GM23338 (cell line): ENCODE measurements around the gene C19orf47.

Source experiments
- CREB1 ChIP-seq: fragments of 250-450 bp; sonication (Bioruptor Pico); IDR thresholded peaks from 2 replicates; pipeline ENCODE4 v1.5.0; 2020; ENCODE audit warnings: low read depth, mild to moderate bottlenecking, moderate library complexity
- EZH2 ChIP-seq: fragments of 200-600 bp; sonication (generic); IDR thresholded peaks from one replicate; pipeline ENCODE4 v1.8.0; 2017; ENCODE audit warnings: antibody characterized with exemption, mild to moderate bottlenecking, low read depth; ENCODE audit not compliant: unreplicated experiment
- EZH2phosphoT487 ChIP-seq: fragments of 200-600 bp; sonication (generic); IDR thresholded peaks from one replicate; pipeline ENCODE4 v1.8.1; 2018; ENCODE audit warnings: antibody characterized with exemption; ENCODE audit not compliant: unreplicated experiment
- JUNB ChIP-seq: IDR thresholded peaks from one replicate; pipeline ENCODE4 v1.6.1; 2016; ENCODE audit warnings: antibody characterized with exemption; ENCODE audit not compliant: unreplicated experiment
- NANOG ChIP-seq: IDR thresholded peaks from 2 replicates; pipeline ENCODE4 v1.6.1; 2016; ENCODE audit warnings: antibody characterized with exemption, borderline replicate concordance
- POLR2AphosphoS5 ChIP-seq: IDR thresholded peaks from 2 replicates; pipeline ENCODE4 v1.6.1; 2016; ENCODE audit warnings: antibody characterized with exemption, low read depth
- STAT1 ChIP-seq: IDR thresholded peaks from one replicate; pipeline ENCODE4 v1.6.1; 2016; ENCODE audit warnings: antibody characterized with exemption; ENCODE audit not compliant: unreplicated experiment
- ZNF114 ChIP-seq: fragments of 250-450 bp; sonication (Bioruptor Pico); IDR thresholded peaks from 2 replicates; pipeline ENCODE4 v1.5.0; 2020; ENCODE audit warnings: mild to moderate bottlenecking, moderate library complexity
- ZNF331 ChIP-seq: fragments of 250-450 bp; sonication (Bioruptor Pico); IDR thresholded peaks from 2 replicates; pipeline ENCODE4 v1.5.0; 2020; ENCODE audit warnings: low read depth, mild to moderate bottlenecking, moderate library complexity
- TF ChIP-seq, protein P1 (sequence below), 2 experiments: fragments of 200-600 bp in 1 of 2; sonication (generic) in 1 of 2; conservative IDR thresholded peaks; 2 replicates each; pipeline versions ENCODE4 v1.5.1 to v1.6.1; 2016 to 2017; ENCODE audit warnings: antibody characterized with exemption in 2 of 2, low read depth in 2 of 2, mild to moderate bottlenecking in 2 of 2, moderate library complexity in 1 of 2
- TF ChIP-seq, protein P2 (sequence below): IDR thresholded peaks from 2 replicates; pipeline ENCODE4 v1.6.1; 2016; ENCODE audit warnings: antibody characterized with exemption
- TF ChIP-seq, protein P3 (sequence below): IDR thresholded peaks from one replicate; pipeline ENCODE4 v1.6.1; 2018; ENCODE audit warnings: antibody characterized with exemption; ENCODE audit not compliant: unreplicated experiment

DNA sequence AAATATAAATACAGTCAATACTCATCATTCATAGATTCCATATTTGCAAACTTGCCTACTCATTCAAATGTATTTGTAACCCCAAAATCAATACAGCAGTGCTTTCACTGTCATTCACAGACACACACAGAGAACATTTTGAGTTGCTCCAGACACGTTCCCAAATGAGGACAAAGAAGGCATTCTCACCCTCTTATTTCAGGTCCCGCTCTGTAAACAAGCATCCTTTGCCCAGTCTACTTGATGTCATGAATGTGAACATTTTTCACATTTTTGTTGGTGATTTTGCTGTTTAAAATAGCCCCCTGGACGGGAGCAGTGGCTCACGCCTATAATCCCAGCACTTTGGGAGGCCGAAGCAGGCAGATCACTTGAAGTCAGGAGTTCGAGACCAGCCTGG, 15.5 kb downstream of the C19orf47 start:
- TF ChIP-seq, protein P1, sequence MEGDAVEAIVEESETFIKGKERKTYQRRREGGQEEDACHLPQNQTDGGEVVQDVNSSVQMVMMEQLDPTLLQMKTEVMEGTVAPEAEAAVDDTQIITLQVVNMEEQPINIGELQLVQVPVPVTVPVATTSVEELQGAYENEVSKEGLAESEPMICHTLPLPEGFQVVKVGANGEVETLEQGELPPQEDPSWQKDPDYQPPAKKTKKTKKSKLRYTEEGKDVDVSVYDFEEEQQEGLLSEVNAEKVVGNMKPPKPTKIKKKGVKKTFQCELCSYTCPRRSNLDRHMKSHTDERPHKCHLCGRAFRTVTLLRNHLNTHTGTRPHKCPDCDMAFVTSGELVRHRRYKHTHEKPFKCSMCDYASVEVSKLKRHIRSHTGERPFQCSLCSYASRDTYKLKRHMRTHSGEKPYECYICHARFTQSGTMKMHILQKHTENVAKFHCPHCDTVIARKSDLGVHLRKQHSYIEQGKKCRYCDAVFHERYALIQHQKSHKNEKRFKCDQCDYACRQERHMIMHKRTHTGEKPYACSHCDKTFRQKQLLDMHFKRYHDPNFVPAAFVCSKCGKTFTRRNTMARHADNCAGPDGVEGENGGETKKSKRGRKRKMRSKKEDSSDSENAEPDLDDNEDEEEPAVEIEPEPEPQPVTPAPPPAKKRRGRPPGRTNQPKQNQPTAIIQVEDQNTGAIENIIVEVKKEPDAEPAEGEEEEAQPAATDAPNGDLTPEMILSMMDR (conservative IDR thresholded peaks at IDR 0.05; ENCODE audit: low read depth in 2 of 2), result no peak
- TF ChIP-seq CREB1 (CRISPR knock-in tag), result no peak
- no peak for TF ChIP-seq EZH2
- no peak for TF ChIP-seq POLR2AphosphoS5
- TF ChIP-seq EZH2phosphoT487, result no peak
- no peak for TF ChIP-seq JUNB
- no peak for TF ChIP-seq STAT1
- TF ChIP-seq, protein P2, sequence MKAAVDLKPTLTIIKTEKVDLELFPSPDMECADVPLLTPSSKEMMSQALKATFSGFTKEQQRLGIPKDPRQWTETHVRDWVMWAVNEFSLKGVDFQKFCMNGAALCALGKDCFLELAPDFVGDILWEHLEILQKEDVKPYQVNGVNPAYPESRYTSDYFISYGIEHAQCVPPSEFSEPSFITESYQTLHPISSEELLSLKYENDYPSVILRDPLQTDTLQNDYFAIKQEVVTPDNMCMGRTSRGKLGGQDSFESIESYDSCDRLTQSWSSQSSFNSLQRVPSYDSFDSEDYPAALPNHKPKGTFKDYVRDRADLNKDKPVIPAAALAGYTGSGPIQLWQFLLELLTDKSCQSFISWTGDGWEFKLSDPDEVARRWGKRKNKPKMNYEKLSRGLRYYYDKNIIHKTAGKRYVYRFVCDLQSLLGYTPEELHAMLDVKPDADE, result no peak
- TF ChIP-seq ZNF114 (CRISPR knock-in tag), result no peak
- TF ChIP-seq, protein P3, sequence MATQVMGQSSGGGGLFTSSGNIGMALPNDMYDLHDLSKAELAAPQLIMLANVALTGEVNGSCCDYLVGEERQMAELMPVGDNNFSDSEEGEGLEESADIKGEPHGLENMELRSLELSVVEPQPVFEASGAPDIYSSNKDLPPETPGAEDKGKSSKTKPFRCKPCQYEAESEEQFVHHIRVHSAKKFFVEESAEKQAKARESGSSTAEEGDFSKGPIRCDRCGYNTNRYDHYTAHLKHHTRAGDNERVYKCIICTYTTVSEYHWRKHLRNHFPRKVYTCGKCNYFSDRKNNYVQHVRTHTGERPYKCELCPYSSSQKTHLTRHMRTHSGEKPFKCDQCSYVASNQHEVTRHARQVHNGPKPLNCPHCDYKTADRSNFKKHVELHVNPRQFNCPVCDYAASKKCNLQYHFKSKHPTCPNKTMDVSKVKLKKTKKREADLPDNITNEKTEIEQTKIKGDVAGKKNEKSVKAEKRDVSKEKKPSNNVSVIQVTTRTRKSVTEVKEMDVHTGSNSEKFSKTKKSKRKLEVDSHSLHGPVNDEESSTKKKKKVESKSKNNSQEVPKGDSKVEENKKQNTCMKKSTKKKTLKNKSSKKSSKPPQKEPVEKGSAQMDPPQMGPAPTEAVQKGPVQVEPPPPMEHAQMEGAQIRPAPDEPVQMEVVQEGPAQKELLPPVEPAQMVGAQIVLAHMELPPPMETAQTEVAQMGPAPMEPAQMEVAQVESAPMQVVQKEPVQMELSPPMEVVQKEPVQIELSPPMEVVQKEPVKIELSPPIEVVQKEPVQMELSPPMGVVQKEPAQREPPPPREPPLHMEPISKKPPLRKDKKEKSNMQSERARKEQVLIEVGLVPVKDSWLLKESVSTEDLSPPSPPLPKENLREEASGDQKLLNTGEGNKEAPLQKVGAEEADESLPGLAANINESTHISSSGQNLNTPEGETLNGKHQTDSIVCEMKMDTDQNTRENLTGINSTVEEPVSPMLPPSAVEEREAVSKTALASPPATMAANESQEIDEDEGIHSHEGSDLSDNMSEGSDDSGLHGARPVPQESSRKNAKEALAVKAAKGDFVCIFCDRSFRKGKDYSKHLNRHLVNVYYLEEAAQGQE, result no peak
- no peak for TF ChIP-seq NANOG
- TF ChIP-seq ZNF331, result no peak
